Glutamatergic neuron (in vitro differentiated cells): Measurements from ENCODE around the gene NDUFAF4. TPM values are rescaled to one million over a fixed set of nuclear protein-coding genes. Genes with fewer than 3 reads are reported as not detected.
"Not testable (repeated sequence)": the region's sequence is repeated elsewhere in the genome, so short reads cannot be mapped to it uniquely, and the experiment has no call there.

Experiments used
- DNase-seq: peaks from one replicate; pipeline ENCODE4 v3.0.0; 2022
- H3K27ac Mint-ChIP-seq: one replicate; pipeline ENCODE4 v1.8.0; 2020; ENCODE audit warnings: mild to moderate bottlenecking, mixed read lengths, inconsistent platforms; ENCODE audit not compliant: unreplicated experiment
- H3K27me3 Mint-ChIP-seq: one replicate; pipeline ENCODE4 v1.8.0; 2020; ENCODE audit warnings: mild to moderate bottlenecking, moderate library complexity, mixed read lengths, inconsistent platforms; ENCODE audit not compliant: unreplicated experiment
- H3K36me3 Mint-ChIP-seq: one replicate; pipeline ENCODE4 v1.8.0; 2020; ENCODE audit warnings: mild to moderate bottlenecking, mixed read lengths, inconsistent platforms; ENCODE audit not compliant: unreplicated experiment
- H3K4me1 Mint-ChIP-seq: one replicate; pipeline ENCODE4 v1.8.0; 2020; ENCODE audit warnings: mild to moderate bottlenecking, low read depth, mixed read lengths, inconsistent platforms; ENCODE audit not compliant: unreplicated experiment
- H3K4me3 Mint-ChIP-seq: one replicate; pipeline ENCODE4 v1.8.0; 2020; ENCODE audit warnings: mild to moderate bottlenecking, mixed read lengths, inconsistent platforms; ENCODE audit not compliant: unreplicated experiment
- H3K9me3 Mint-ChIP-seq: one replicate; pipeline ENCODE4 v1.8.0; 2020; ENCODE audit warnings: mild to moderate bottlenecking, moderate library complexity, mixed read lengths, inconsistent platforms; ENCODE audit not compliant: unreplicated experiment
- total RNA-seq: library from RNA; stranded (reverse); fragmentation: NEBNext Ultra II Directional; extraction: Animal tissue kit (Norgen Biotek cat#: 25700); gene quantifications from one replicate; pipeline ENCODE4 v1.2.1, GENCODE V29; 2021; ENCODE audit not compliant: unreplicated experiment
- TF ChIP-seq, protein P1 (sequence below): fragments of 200-600 bp; sonication (generic); IDR thresholded peaks from one replicate; pipeline ENCODE4 v1.5.0; 2021; ENCODE audit not compliant: partially characterized antibody, unreplicated experiment

Gene NDUFAF4
- total RNA-seq, 1 donor from 2014 or later: 45.3 TPM

DNA sequence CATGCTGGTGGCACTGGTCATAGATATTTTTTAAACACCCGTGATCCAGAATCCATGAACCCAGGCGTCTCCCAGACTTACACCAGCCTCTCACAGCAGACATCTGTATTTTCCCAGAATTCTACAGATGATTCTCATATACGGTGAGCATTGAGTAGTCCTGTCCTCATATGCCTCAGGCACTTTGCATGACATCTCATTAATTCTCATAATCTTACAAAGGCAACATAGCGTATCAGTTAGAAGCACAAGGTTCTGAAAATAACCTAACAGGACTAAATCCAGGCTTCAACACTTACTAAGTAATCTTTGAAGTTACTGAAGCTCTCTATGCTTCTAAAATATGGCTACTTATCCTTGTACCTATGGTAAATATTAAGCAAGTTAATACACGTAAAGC, 8.9 kb downstream of the NDUFAF4 start:
- Mint-ChIP-seq H3K36me3 (no peaks in the 10 kb centered on the region), H3K9me3 (no peaks in the 10 kb centered on the region), H3K4me3 (no peak overlapping the region), H3K27ac (no peak overlapping the region), H3K4me1 (peaks cover 2% of the 10 kb centered on the region), H3K27me3 (no peaks in the 10 kb centered on the region)
- TF ChIP-seq, protein P1, sequence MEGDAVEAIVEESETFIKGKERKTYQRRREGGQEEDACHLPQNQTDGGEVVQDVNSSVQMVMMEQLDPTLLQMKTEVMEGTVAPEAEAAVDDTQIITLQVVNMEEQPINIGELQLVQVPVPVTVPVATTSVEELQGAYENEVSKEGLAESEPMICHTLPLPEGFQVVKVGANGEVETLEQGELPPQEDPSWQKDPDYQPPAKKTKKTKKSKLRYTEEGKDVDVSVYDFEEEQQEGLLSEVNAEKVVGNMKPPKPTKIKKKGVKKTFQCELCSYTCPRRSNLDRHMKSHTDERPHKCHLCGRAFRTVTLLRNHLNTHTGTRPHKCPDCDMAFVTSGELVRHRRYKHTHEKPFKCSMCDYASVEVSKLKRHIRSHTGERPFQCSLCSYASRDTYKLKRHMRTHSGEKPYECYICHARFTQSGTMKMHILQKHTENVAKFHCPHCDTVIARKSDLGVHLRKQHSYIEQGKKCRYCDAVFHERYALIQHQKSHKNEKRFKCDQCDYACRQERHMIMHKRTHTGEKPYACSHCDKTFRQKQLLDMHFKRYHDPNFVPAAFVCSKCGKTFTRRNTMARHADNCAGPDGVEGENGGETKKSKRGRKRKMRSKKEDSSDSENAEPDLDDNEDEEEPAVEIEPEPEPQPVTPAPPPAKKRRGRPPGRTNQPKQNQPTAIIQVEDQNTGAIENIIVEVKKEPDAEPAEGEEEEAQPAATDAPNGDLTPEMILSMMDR: no peak
- no peak for DNase-seq

DNA sequence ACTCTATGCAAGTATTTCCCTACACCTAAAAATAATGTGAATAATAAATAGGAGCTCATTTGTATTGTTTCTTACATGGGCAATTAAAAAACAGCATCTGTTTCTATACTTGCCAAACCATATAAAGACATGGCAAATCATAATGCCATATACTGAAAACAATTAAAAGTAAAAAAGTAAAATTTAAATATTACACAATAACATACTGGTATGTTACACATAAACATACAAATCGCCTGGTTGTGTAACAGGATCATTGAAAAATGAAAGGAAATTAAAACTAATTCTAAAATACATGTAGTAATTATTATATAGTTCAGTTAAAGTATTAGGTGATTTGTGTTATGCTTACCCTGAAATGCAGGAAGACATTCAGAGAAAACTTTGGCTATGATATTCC, 11.2 kb downstream of the NDUFAF4 start:
- TF ChIP-seq, protein P1: no peak
- no peak overlapping the region for H3K27ac Mint-ChIP-seq
- DNase-seq: no peak
- H3K36me3 Mint-ChIP-seq: no peaks in the 10 kb centered on the region
- no peak overlapping the region for H3K4me3 Mint-ChIP-seq
- peaks cover 2% of the 10 kb centered on the region for H3K4me1 Mint-ChIP-seq
- H3K9me3 Mint-ChIP-seq: peaks cover 1% of the 10 kb centered on the region
- no peaks in the 10 kb centered on the region for H3K27me3 Mint-ChIP-seq

- H3K36me3 Mint-ChIP-seq, H3K9me3 Mint-ChIP-seq, H3K4me1 Mint-ChIP-seq, H3K4me3 Mint-ChIP-seq, H3K27ac Mint-ChIP-seq, DNase-seq, H3K27me3 Mint-ChIP-seq: not testable (repeated sequence)
Measured at GRCh38 chr6:96885187-96885631, 12.5 kb downstream of the NDUFAF4 start.

GRCh38 chr6:96878143-96878542, 19.5 kb downstream of the NDUFAF4 start:
- peaks cover 2% of the 10 kb centered on the region for H3K4me1 Mint-ChIP-seq
- H3K27ac Mint-ChIP-seq: no peak overlapping the region
- TF ChIP-seq, protein P1: no peak
- no peak overlapping the region for H3K4me3 Mint-ChIP-seq
- DNase-seq: no peak
- H3K9me3 Mint-ChIP-seq: peaks cover 3% of the 10 kb centered on the region
- H3K36me3 Mint-ChIP-seq: no peaks in the 10 kb centered on the region
- no peaks in the 10 kb centered on the region for H3K27me3 Mint-ChIP-seq

- no peaks in the 10 kb centered on the region for H3K36me3 Mint-ChIP-seq
- TF ChIP-seq, protein P1: no peak
- no peak overlapping the region for H3K27ac Mint-ChIP-seq
- DNase-seq: no peak
- no peak overlapping the region for H3K4me3 Mint-ChIP-seq
- peaks cover 6% of the 10 kb centered on the region for H3K4me1 Mint-ChIP-seq
- H3K27me3 Mint-ChIP-seq: no peaks in the 10 kb centered on the region
- peaks cover 3% of the 10 kb centered on the region for H3K9me3 Mint-ChIP-seq
Measured at GRCh38 chr6:96876886-96877545, 20.7 kb downstream of the NDUFAF4 start.
